EL (cell line): ENCODE results near the gene SYDE2.

Experiments
- DNase-seq: peaks from one replicate; pipeline ENCODE4 v3.0.0-alpha.2; 2016

Gene SYDE2

DNA sequence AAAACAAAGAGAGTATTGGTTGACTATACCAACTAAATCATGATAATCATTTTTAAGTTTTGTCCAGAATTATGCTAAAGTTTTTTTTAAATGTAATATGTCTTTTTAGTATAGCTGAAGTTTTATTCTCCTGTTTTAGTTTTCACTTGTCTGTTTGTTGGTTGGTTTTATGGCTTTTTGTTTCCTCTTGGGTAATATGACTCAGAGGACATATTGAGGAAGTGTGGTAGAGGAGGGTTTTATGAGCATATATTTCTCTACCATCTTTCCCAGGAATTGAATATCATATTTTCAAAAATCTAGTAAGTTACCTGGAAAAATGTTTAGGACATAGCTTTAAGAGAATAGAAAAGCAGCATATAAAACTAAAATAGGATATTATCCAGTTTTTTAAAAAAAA, 84.0 kb downstream of the SYDE2 start:
- no peak for DNase-seq

DNA sequence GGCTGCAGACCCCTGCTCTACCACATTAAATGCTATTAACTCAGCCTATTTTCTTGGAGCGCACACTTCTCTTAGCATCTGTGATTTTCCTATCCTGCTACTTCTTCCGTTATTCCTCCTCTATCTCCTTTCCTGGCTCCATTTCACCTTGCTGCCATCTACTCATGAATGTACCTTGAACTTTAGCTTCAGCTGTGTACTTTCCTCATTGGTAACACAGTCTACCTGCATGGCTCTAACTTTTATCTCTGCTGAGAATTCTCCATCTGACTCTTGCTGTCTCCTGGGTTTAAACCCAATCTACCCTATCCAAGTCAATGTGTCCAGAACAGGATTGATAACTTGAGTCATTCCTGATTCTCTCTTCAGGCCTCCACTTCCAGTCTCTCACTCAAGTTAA, 84.9 kb downstream of the SYDE2 start:
- DNase-seq: no peak

DNA sequence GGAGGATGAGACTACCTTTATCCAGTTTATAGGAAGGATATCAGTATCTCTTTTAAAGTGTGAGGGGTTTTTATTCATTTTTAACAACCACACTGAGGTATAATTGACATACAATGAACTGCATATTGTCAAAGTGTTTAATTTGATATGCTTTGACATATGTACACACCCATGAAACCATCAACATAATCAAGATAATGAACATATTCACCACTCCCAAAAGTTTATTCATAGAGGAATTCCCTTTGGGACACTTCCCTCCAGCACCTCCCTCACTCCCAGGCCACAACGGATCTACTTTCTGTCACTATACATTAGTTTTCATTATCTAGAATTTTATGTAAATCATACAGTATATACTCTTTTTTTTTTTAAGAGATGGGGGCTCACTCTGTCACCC, 89.1 kb downstream of the SYDE2 start:
- DNase-seq: no peak

DNA sequence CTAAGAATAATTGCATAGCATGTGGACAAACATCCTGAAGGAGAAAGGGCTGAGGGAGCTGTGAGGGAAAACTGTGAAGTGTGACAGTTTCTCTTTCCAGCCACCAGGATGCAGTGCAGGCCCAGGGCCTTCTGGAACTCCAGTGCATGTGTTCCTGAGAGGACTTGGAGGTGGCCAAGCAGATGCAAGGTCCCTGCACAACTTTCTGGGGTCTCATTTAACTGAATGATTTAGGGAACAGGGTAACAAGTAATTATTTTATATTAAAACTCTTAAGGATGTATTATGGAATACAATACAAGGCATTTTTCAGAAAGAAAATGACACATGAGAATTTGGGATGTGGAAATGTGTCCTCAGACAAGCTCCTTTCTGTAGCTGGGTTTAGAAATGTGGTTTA, 91.3 kb downstream of the SYDE2 start:
- DNase-seq: peak; percentile 69
